ENCODE data around the gene AKT1S1. TPM values are rescaled to one million over a fixed set of nuclear protein-coding genes. Genes with fewer than 3 reads are reported as not detected.
A peak's percentile ranks its signal among the peaks of the same experiment; 100 is the strongest.

Gene AKT1S1
- total RNA-seq, 1 donor from 2014 or later = 59.7 TPM

- DNase-seq (ENCODE audit: extremely low spot score, unreplicated experiment) = no peak
- TF ChIP-seq, protein P1, sequence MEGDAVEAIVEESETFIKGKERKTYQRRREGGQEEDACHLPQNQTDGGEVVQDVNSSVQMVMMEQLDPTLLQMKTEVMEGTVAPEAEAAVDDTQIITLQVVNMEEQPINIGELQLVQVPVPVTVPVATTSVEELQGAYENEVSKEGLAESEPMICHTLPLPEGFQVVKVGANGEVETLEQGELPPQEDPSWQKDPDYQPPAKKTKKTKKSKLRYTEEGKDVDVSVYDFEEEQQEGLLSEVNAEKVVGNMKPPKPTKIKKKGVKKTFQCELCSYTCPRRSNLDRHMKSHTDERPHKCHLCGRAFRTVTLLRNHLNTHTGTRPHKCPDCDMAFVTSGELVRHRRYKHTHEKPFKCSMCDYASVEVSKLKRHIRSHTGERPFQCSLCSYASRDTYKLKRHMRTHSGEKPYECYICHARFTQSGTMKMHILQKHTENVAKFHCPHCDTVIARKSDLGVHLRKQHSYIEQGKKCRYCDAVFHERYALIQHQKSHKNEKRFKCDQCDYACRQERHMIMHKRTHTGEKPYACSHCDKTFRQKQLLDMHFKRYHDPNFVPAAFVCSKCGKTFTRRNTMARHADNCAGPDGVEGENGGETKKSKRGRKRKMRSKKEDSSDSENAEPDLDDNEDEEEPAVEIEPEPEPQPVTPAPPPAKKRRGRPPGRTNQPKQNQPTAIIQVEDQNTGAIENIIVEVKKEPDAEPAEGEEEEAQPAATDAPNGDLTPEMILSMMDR (IDR thresholded peaks at IDR 0.05) = no peak
- H3K4me1 Mint-ChIP-seq (ENCODE audit: unreplicated experiment) = peaks cover 29% of the 10 kb centered on the region
- no peaks in the 10 kb centered on the region for H3K27me3 Mint-ChIP-seq (ENCODE audit: unreplicated experiment)
- peaks cover 12% of the 10 kb centered on the region for H3K36me3 Mint-ChIP-seq (ENCODE audit: unreplicated experiment)
- H3K27ac Mint-ChIP-seq (ENCODE audit: unreplicated experiment) = peak overlapping the region; percentile 64
- H3K9me3 Mint-ChIP-seq (ENCODE audit: unreplicated experiment) = no peaks in the 10 kb centered on the region
- peak overlapping the region; percentile 44 for H3K4me3 Mint-ChIP-seq (ENCODE audit: unreplicated experiment)
Measured at GRCh38 chr19:49874503-49875157, 2.5 kb downstream of the AKT1S1 start.

- H3K9me3 Mint-ChIP-seq (ENCODE audit: unreplicated experiment) = no peaks in the 10 kb centered on the region
- H3K27me3 Mint-ChIP-seq (ENCODE audit: unreplicated experiment) = no peaks in the 10 kb centered on the region
- DNase-seq (ENCODE audit: extremely low spot score, unreplicated experiment) = no peak
- peaks cover 26% of the 10 kb centered on the region for H3K4me1 Mint-ChIP-seq (ENCODE audit: unreplicated experiment)
- TF ChIP-seq, protein P1 (IDR thresholded peaks at IDR 0.05) = no peak
- peaks cover 5% of the 10 kb centered on the region for H3K36me3 Mint-ChIP-seq (ENCODE audit: unreplicated experiment)
- peak overlapping the region; percentile 44 for H3K27ac Mint-ChIP-seq (ENCODE audit: unreplicated experiment)
- H3K4me3 Mint-ChIP-seq (ENCODE audit: unreplicated experiment) = no peak overlapping the region
Measured at GRCh38 chr19:49873834-49874233, 3.3 kb downstream of the AKT1S1 start.

DNA sequence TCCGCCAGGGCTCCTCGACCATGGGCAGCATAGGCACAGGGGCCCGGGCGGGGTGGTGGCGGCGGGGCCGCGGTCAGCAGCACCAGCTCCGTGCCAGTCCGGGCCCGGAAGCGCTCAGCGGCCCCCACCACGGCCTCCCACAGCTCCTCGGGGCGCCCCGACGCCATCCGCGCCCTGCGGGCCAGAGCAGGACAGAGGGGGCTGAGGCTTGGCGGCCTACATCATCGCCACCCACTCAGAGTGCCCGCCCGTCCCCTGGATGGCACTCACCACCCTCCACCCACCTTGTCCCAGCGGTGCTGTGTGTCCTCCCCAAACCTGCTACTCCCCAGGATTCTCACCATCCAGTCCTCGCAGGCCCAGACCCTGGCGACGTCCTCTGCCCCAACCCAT lies 4.0 kb downstream of the AKT1S1 start:
- no peak for DNase-seq (ENCODE audit: extremely low spot score, unreplicated experiment)
- Mint-ChIP-seq H3K4me3 (ENCODE audit: unreplicated experiment) (no peak overlapping the region), H3K36me3 (ENCODE audit: unreplicated experiment) (peaks cover 4% of the 10 kb centered on the region), H3K27me3 (ENCODE audit: unreplicated experiment) (no peaks in the 10 kb centered on the region), H3K4me1 (ENCODE audit: unreplicated experiment) (peaks cover 23% of the 10 kb centered on the region), H3K27ac (ENCODE audit: unreplicated experiment) (no peak overlapping the region), H3K9me3 (ENCODE audit: unreplicated experiment) (no peaks in the 10 kb centered on the region)
- TF ChIP-seq, protein P1 (IDR thresholded peaks at IDR 0.05) = no peak

DNA sequence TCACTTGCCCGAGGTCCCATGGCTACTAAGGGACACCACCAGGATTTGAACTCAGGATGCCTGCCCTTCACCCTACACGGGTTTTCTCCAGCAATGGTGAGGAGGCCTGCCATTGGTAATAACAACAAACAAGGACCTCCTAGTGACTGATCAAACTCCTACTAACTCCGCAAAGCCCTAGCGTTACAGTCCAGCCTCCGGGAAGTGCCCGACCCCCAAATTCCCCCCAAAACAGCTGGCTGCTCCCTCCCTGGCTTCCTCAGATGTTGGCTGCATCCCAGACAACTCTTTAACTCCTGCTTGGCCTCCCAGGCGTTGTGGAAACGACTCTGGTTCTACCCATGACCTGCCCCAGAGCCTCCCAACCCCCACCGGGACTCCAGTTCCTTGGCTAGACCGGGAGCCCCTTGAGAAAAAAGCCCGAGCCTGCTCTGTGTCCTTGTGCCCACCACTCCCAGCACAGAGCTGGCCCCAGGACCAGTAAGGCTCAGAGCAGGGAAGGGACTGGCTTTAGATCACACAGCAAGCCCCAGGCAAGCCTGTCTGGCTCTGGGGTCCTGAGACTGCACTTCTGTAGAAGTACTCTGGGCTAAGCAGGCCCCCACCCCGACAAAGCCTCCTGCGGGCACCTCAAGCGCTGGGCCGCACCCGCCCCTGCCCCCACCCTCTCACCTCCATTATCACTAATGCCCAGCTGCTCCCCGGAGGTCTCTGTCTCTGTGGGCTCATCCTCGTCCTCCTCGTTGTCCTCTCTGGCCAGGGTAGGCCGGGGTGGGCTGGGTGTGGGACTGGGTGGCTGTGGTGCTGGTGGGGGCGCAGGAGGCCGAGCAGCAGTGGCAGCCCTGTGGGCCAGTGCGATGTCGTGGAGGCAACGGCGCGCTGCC lies 4.7 kb downstream of the AKT1S1 start:
- Mint-ChIP-seq H3K4me3 (ENCODE audit: unreplicated experiment) (no peak overlapping the region), H3K36me3 (ENCODE audit: unreplicated experiment) (peaks cover 4% of the 10 kb centered on the region), H3K4me1 (ENCODE audit: unreplicated experiment) (peaks cover 26% of the 10 kb centered on the region), H3K9me3 (ENCODE audit: unreplicated experiment) (no peaks in the 10 kb centered on the region), H3K27ac (ENCODE audit: unreplicated experiment) (peak overlapping the region; percentile 50), H3K27me3 (ENCODE audit: unreplicated experiment) (no peaks in the 10 kb centered on the region)
- TF ChIP-seq, protein P1 (IDR thresholded peaks at IDR 0.05) = no peak
- no peak for DNase-seq (ENCODE audit: extremely low spot score, unreplicated experiment)

GRCh38 chr19:49871349-49871985 lies 5.7 kb downstream of the AKT1S1 start:
- no peak overlapping the region for H3K27ac Mint-ChIP-seq (ENCODE audit: unreplicated experiment)
- H3K4me1 Mint-ChIP-seq (ENCODE audit: unreplicated experiment) = peaks cover 32% of the 10 kb centered on the region
- H3K27me3 Mint-ChIP-seq (ENCODE audit: unreplicated experiment) = no peaks in the 10 kb centered on the region

More at GRCh38 chr19:49871349-49871985, 5.7 kb downstream of the AKT1S1 start:
- Mint-ChIP-seq H3K9me3 (ENCODE audit: unreplicated experiment) (no peaks in the 10 kb centered on the region), H3K4me3 (ENCODE audit: unreplicated experiment) (peak overlapping the region; percentile 48), H3K36me3 (ENCODE audit: unreplicated experiment) (peaks cover 4% of the 10 kb centered on the region)
- TF ChIP-seq, protein P1 (IDR thresholded peaks at IDR 0.05) = no peak
- DNase-seq (ENCODE audit: extremely low spot score, unreplicated experiment) = no peak
